Measurements from ENCODE around the gene PHF8.

PHF8 gene

GRCh38 chrX:54066841-54067240 is 22.6 kb upstream of the PHF8 start:
- no peaks in the 10 kb centered on the region for H3K4me1 ChIP-seq (ENCODE audit: control insufficient read depth, insufficient read depth, low read length)
- H3K9me3 ChIP-seq (ENCODE audit: control insufficient read depth, low read length) = no peaks in the 10 kb centered on the region
- H3K27ac ChIP-seq (ENCODE audit: insufficient read depth, low read depth, low read length, poor library complexity, severe bottlenecking) = no peak overlapping the region
- no peaks in the 10 kb centered on the region for H3K27me3 ChIP-seq (ENCODE audit: control insufficient read depth, insufficient read depth, low read length, poor library complexity, severe bottlenecking)
- no peaks in the 10 kb centered on the region for H3K36me3 ChIP-seq (ENCODE audit: control insufficient read depth, insufficient read depth, low read length)
- H3K4me3 ChIP-seq (ENCODE audit: insufficient read depth, low read depth, low read length) = no peak overlapping the region

GRCh38 chrX:54064564-54064963 is 20.3 kb upstream of the PHF8 start:
- no peaks in the 10 kb centered on the region for H3K36me3 ChIP-seq (ENCODE audit: control insufficient read depth, insufficient read depth, low read length)

GRCh38 chrX:54063361-54063760 is 19.1 kb upstream of the PHF8 start:
- Histone ChIP-seq H3K27ac (ENCODE audit: insufficient read depth, low read depth, low read length, poor library complexity, severe bottlenecking) (no peak overlapping the region), H3K27me3 (ENCODE audit: control insufficient read depth, insufficient read depth, low read length, poor library complexity, severe bottlenecking) (no peaks in the 10 kb centered on the region), H3K9me3 (ENCODE audit: control insufficient read depth, low read length) (no peaks in the 10 kb centered on the region), H3K4me3 (ENCODE audit: insufficient read depth, low read depth, low read length) (no peak overlapping the region), H3K36me3 (ENCODE audit: control insufficient read depth, insufficient read depth, low read length) (no peaks in the 10 kb centered on the region), H3K4me1 (ENCODE audit: control insufficient read depth, insufficient read depth, low read length) (no peaks in the 10 kb centered on the region)
- WGBS, 2 experiments = 87 to 90% methylated on average over 2 of the region's 2 CpGs

More at GRCh38 chrX:54064564-54064963, 20.3 kb upstream of the PHF8 start:
- Histone ChIP-seq H3K9me3 (ENCODE audit: control insufficient read depth, low read length) (no peaks in the 10 kb centered on the region), H3K27ac (ENCODE audit: insufficient read depth, low read depth, low read length, poor library complexity, severe bottlenecking) (no peak overlapping the region), H3K4me1 (ENCODE audit: control insufficient read depth, insufficient read depth, low read length) (no peaks in the 10 kb centered on the region), H3K4me3 (ENCODE audit: insufficient read depth, low read depth, low read length) (no peak overlapping the region), H3K27me3 (ENCODE audit: control insufficient read depth, insufficient read depth, low read length, poor library complexity, severe bottlenecking) (no peaks in the 10 kb centered on the region)
- WGBS, 2 experiments = 86 to 100% methylated on average over 2 to 3 of the region's 3 CpGs

GRCh38 chrX:54049801-54050200 is 5.5 kb upstream of the PHF8 start:
- no peaks in the 10 kb centered on the region for H3K27me3 ChIP-seq (ENCODE audit: control insufficient read depth, insufficient read depth, low read length, poor library complexity, severe bottlenecking)
- 73 to 77% methylated on average over 2 to 3 of the region's 3 CpGs for WGBS, 2 experiments
- H3K9me3 ChIP-seq (ENCODE audit: control insufficient read depth, low read length) = no peaks in the 10 kb centered on the region
- H3K36me3 ChIP-seq (ENCODE audit: control insufficient read depth, insufficient read depth, low read length) = no peaks in the 10 kb centered on the region
- no peak overlapping the region for H3K4me3 ChIP-seq (ENCODE audit: insufficient read depth, low read depth, low read length)
- no peak overlapping the region for H3K27ac ChIP-seq (ENCODE audit: insufficient read depth, low read depth, low read length, poor library complexity, severe bottlenecking)
- H3K4me1 ChIP-seq (ENCODE audit: control insufficient read depth, insufficient read depth, low read length) = peaks cover 7% of the 10 kb centered on the region

GRCh38 chrX:54048412-54048811 is 4.1 kb upstream of the PHF8 start:
- 100% methylated on average over 1 of the region's 1 CpG for WGBS, 2 experiments
- H3K4me3 ChIP-seq (ENCODE audit: insufficient read depth, low read depth, low read length) = no peak overlapping the region
- no peak overlapping the region for H3K27ac ChIP-seq (ENCODE audit: insufficient read depth, low read depth, low read length, poor library complexity, severe bottlenecking)
- no peaks in the 10 kb centered on the region for H3K27me3 ChIP-seq (ENCODE audit: control insufficient read depth, insufficient read depth, low read length, poor library complexity, severe bottlenecking)
- no peaks in the 10 kb centered on the region for H3K36me3 ChIP-seq (ENCODE audit: control insufficient read depth, insufficient read depth, low read length)
- peaks cover 7% of the 10 kb centered on the region for H3K4me1 ChIP-seq (ENCODE audit: control insufficient read depth, insufficient read depth, low read length)
- no peaks in the 10 kb centered on the region for H3K9me3 ChIP-seq (ENCODE audit: control insufficient read depth, low read length)

- H3K27ac ChIP-seq (ENCODE audit: insufficient read depth, low read depth, low read length, poor library complexity, severe bottlenecking) = peak overlapping the region; percentile 95
Observed at GRCh38 chrX:54045563-54046228, 1.4 kb upstream of the PHF8 start.

GRCh38 chrX:54044877-54045338 is 635 bp upstream of the PHF8 start:
- WGBS, 2 experiments = 6 to 14% methylated on average over 9 to 10 of the region's 10 CpGs
- peak overlapping the region; percentile 95 for H3K27ac ChIP-seq (ENCODE audit: insufficient read depth, low read depth, low read length, poor library complexity, severe bottlenecking)
- peaks cover 7% of the 10 kb centered on the region for H3K4me1 ChIP-seq (ENCODE audit: control insufficient read depth, insufficient read depth, low read length)
- H3K27me3 ChIP-seq (ENCODE audit: control insufficient read depth, insufficient read depth, low read length, poor library complexity, severe bottlenecking) = no peaks in the 10 kb centered on the region
- H3K36me3 ChIP-seq (ENCODE audit: control insufficient read depth, insufficient read depth, low read length) = peaks cover 5% of the 10 kb centered on the region
- H3K4me3 ChIP-seq (ENCODE audit: insufficient read depth, low read depth, low read length) = peak overlapping the region; percentile 38
- H3K9me3 ChIP-seq (ENCODE audit: control insufficient read depth, low read length) = no peaks in the 10 kb centered on the region

More at GRCh38 chrX:54045563-54046228, 1.4 kb upstream of the PHF8 start:
- WGBS, 2 experiments = 89 to 94% methylated on average over 12 of the region's 12 CpGs
- peaks cover 5% of the 10 kb centered on the region for H3K36me3 ChIP-seq (ENCODE audit: control insufficient read depth, insufficient read depth, low read length)
- no peaks in the 10 kb centered on the region for H3K27me3 ChIP-seq (ENCODE audit: control insufficient read depth, insufficient read depth, low read length, poor library complexity, severe bottlenecking)
- no peaks in the 10 kb centered on the region for H3K9me3 ChIP-seq (ENCODE audit: control insufficient read depth, low read length)
- no peak overlapping the region for H3K4me3 ChIP-seq (ENCODE audit: insufficient read depth, low read depth, low read length)
- peaks cover 7% of the 10 kb centered on the region for H3K4me1 ChIP-seq (ENCODE audit: control insufficient read depth, insufficient read depth, low read length)

- peaks cover 5% of the 10 kb centered on the region for H3K36me3 ChIP-seq (ENCODE audit: control insufficient read depth, insufficient read depth, low read length)
- H3K4me1 ChIP-seq (ENCODE audit: control insufficient read depth, insufficient read depth, low read length) = peaks cover 7% of the 10 kb centered on the region
- H3K4me3 ChIP-seq (ENCODE audit: insufficient read depth, low read depth, low read length) = peak overlapping the region; percentile 68
- 0% methylated on average over 43 of the region's 43 CpGs for WGBS, 2 experiments
- peak overlapping the region; percentile 95 for H3K27ac ChIP-seq (ENCODE audit: insufficient read depth, low read depth, low read length, poor library complexity, severe bottlenecking)
- H3K9me3 ChIP-seq (ENCODE audit: control insufficient read depth, low read length) = no peaks in the 10 kb centered on the region
- no peaks in the 10 kb centered on the region for H3K27me3 ChIP-seq (ENCODE audit: control insufficient read depth, insufficient read depth, low read length, poor library complexity, severe bottlenecking)
Observed at GRCh38 chrX:54043541-54044125, 640 bp downstream of the PHF8 start.

- no peaks in the 10 kb centered on the region for H3K27me3 ChIP-seq (ENCODE audit: control insufficient read depth, insufficient read depth, low read length, poor library complexity, severe bottlenecking)
- no peak overlapping the region for H3K27ac ChIP-seq (ENCODE audit: insufficient read depth, low read depth, low read length, poor library complexity, severe bottlenecking)
- peak overlapping the region; percentile 68 for H3K4me3 ChIP-seq (ENCODE audit: insufficient read depth, low read depth, low read length)
- peaks cover 5% of the 10 kb centered on the region for H3K36me3 ChIP-seq (ENCODE audit: control insufficient read depth, insufficient read depth, low read length)
- H3K4me1 ChIP-seq (ENCODE audit: control insufficient read depth, insufficient read depth, low read length) = peaks cover 7% of the 10 kb centered on the region
- no peaks in the 10 kb centered on the region for H3K9me3 ChIP-seq (ENCODE audit: control insufficient read depth, low read length)
- 1 to 2% methylated on average over 11 of the region's 11 CpGs for WGBS, 2 experiments
Observed at GRCh38 chrX:54043056-54043455, 1.2 kb downstream of the PHF8 start.

GRCh38 chrX:54042609-54043021 is 1.7 kb downstream of the PHF8 start:
- 4 to 6% methylated on average over 26 of the region's 26 CpGs for WGBS, 2 experiments
- Histone ChIP-seq H3K36me3 (ENCODE audit: control insufficient read depth, insufficient read depth, low read length) (peaks cover 5% of the 10 kb centered on the region), H3K4me3 (ENCODE audit: insufficient read depth, low read depth, low read length) (peak overlapping the region; percentile 68), H3K27me3 (ENCODE audit: control insufficient read depth, insufficient read depth, low read length, poor library complexity, severe bottlenecking) (no peaks in the 10 kb centered on the region), H3K4me1 (ENCODE audit: control insufficient read depth, insufficient read depth, low read length) (peaks cover 7% of the 10 kb centered on the region), H3K9me3 (ENCODE audit: control insufficient read depth, low read length) (no peaks in the 10 kb centered on the region), H3K27ac (ENCODE audit: insufficient read depth, low read depth, low read length, poor library complexity, severe bottlenecking) (no peak overlapping the region)
